DMS79 treated with DMSO at 0.1 percent for 48 hours (cell line): Measurements from ENCODE around the gene DAAM1.
A peak's percentile ranks its signal among the peaks of the same experiment; 100 is the strongest.

Source experiments
- DNase-seq: peaks from one replicate; lab custom pipeline; 2025; lab: John Stamatoyannopoulos, UW

The DAAM1 gene

DNA sequence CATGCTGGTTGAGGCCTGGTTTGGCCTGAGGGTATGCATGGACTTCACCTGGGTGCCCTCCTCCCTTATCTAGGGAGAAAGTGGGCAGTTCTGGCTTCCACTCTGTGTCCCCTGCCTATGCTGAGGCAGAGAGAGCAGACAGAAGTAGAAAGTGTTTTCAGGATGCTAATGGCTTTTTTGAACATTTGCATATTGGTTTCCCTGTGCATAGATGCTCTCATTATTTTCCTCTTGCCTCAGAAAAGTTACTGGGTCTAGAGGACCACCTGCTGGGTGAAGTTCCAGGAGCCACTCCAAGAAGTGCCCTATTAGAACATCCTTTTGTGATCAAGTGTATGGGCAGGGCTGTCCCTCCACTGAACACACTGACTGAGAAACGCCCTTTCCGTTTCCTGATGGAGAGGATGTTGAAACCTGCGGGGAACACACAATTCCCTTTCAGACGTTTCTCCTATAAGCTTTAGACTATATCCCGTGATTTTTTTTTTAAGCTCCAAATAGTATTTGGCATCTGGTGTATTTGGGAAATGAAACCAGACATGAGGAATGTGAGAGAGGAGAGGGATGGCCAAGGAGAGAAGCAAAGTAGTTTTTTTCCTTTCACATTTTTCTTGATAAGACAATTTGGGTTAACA lies 66.6 kb downstream of the DAAM1 start:
- no peak for DNase-seq

DNA sequence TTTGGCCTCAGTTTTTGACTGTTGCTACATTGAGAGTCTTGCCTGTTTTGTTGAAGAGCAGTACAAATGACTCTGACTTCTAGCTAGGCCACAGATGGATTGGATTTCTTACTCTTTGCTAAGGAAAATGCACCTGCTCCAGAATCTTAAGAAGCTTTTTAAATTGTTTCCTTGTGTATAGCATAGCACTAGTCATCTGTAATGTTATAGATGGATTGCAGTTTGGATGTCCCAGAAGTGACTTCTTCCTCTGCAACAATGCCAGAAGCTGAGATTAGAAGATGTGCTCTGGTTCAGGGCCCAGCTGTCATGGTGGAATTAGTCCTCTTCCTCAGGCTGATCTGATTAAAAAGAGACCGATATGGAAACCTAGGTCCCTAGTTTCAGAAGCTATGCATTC lies 67.9 kb downstream of the DAAM1 start:
- no peak for DNase-seq

GRCh38 chr14:59261334-59261733 lies 72.9 kb downstream of the DAAM1 start:
- DNase-seq, result no peak

DNA sequence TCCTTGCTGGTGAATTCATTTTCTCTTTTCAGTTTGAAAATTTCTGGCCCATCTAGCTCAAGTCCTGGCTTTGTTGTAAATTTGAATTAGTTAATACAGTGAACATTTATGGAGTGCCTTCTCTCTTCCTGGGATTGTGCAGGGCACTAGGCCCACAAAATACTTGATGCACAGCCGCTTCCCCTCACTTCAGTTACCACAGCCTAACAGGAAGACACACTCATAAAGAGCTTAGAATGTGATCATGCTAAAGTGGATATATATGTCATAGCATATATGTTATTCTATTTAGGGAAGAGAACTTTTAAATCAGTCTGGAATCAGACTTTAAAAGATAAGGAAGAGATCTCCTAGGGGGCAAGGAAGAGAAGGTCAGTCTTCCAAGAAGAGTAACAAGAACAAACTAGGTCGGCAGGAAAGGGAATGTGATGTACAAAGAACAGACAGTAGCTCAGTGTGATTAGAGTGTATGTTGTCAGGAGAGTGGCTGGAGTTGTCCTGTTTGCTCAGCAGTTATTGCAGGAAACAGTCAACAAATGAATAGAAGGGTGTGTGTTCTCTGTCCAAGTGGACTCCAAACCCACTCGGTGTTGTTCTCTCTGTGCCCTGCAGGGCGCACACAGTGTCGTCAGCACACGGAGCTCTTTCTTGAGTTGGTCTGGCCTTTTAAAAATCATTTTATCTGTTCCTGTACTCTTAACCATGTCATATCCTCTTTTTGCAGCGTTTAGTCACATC lies 74.4 kb downstream of the DAAM1 start:
- no peak for DNase-seq

DNA sequence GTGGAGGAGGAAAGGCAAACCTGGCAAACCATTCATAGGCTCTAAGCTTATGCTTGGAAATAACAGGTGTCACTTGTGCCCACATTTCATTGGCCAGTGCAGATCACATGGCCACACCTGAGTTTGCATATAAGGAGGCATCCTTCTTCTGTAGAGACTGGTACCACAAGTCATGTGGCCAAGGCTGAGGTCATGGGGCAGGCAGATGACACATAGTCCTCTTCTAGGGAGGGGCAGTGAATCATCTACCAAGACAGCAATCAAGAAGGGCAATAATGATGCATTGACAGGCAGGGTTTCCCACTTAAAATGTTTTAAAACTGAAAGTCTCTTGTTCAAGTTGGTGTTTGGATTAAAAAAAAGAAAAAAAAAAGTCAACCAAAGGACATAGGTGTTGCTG lies 77.3 kb downstream of the DAAM1 start:
- DNase-seq, result no peak

- DNase-seq, result no peak
These were observed 78.6 kb downstream of the DAAM1 start for GRCh38 chr14:59267046-59267445.

DNA sequence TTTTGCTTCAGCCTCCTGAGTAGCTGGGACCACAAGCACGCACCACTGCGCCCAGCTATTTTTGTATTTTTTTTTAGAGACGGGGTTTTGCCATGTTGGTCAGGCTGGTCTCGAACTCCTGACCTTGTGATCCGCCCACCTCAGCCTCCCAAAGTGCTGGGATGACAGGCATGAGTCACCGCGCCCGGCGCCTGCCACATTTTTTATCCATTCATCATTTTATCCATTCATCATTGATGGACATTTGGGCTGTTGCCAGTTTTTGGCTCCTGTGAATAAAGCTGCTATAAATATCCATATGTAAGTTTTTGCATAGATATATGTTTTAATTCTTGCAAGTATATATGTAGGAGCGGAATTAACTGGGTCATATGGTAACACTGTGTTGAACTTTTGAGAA lies 79.5 kb downstream of the DAAM1 start:
- DNase-seq, result no peak

DNA sequence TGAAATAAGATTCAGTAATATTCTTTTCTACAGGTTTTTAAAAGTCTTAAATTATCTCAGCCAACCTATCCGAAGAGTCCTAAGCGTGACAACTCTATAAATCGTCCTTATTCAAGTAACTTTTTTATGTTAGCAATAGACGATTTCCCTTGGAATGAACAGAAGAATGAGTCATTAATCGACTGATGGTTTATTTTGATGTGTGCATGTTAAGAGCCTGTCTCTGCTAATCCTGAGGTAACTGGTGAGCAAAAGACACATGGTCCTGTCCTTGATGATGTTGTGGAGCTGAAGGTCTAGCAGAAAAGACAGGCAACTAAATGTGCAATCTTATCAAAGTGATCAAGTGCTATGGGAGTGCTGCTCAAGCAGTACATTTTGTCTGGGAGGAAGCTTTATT lies 80.4 kb downstream of the DAAM1 start:
- DNase-seq, result no peak

- no peak for DNase-seq
These were observed 81.0 kb downstream of the DAAM1 start for GRCh38 chr14:59269466-59269865.

GRCh38 chr14:59271256-59271655 lies 82.8 kb downstream of the DAAM1 start:
- DNase-seq, result no peak

GRCh38 chr14:59271734-59272133 lies 83.3 kb downstream of the DAAM1 start:
- DNase-seq, result no peak

GRCh38 chr14:59272633-59273032 lies 84.2 kb downstream of the DAAM1 start:
- DNase-seq, result no peak

- DNase-seq, result no peak
These were observed 85.3 kb downstream of the DAAM1 start for GRCh38 chr14:59273737-59274136.

DNA sequence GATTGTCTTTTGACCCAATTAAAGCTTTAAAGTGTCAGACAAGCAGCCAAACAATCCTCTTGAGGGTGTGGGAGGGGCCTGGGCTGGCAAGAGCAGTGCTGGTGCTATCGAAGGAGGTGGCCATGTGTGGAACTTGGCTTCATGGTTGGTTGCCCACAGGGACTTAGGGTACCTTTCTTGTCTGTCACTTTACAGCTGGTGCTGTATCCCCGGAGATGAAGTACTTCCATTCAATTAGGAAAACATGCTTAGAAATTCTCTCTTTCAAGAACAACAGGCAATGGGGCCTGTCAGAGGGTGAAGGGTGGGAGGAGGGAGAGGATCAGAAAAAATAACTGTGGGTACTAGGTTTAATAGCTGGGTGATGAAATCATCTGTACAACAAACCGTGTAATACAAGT lies 86.5 kb downstream of the DAAM1 start:
- DNase-seq, result peak; percentile 97

- DNase-seq, result peak; percentile 38
These were observed 87.2 kb downstream of the DAAM1 start for GRCh38 chr14:59275668-59276067.

- DNase-seq, result no peak
These were observed 87.8 kb downstream of the DAAM1 start for GRCh38 chr14:59276235-59276634.

DNA sequence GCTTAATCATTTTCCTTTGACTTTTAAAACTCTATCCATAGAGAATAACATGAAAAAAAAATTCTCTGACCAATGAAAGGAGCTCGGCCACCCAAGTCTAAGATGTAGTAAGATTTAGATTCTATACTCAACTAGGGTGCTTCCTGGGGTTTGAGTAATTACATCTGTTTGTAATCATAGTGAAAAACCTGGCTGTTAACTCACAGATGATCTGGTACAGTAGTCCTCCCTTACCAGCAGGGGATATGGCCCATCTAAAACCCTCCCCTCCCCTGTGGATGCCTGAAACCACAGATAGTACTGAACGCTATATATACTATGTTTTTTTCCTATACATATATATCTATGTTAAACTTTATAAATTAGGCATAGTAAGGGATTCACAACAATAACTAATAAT lies 89.2 kb downstream of the DAAM1 start:
- DNase-seq, result no peak

DNA sequence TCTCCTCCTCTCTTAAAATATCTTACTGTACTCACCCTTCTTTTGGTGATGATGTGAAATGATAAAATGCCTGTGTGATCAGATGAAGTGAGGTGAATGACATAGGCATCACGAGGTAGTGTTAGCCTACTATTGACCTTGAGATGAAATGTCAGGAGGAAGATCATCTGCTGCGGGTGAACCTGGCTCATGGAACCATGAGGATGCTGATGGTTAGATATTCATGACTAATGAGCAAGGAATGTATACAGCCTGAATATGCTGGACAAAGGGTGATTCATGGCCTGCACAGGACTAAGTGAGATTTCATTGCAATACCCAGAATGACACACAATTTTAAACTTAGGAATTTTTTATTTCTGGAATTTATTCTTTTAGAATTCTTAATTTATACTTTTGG lies 89.6 kb downstream of the DAAM1 start:
- DNase-seq, result no peak

- DNase-seq, result no peak
These were observed 92.5 kb downstream of the DAAM1 start for GRCh38 chr14:59280961-59281360.

- no peak for DNase-seq
These were observed 93.3 kb downstream of the DAAM1 start for GRCh38 chr14:59281609-59282377.

- DNase-seq, result no peak
These were observed 93.9 kb downstream of the DAAM1 start for GRCh38 chr14:59282378-59282765.

- no peak for DNase-seq
These were observed 94.9 kb downstream of the DAAM1 start for GRCh38 chr14:59283361-59283760.

GRCh38 chr14:59284059-59284458 lies 95.6 kb downstream of the DAAM1 start:
- no peak for DNase-seq
